HEK293T (cell line): ENCODE data around the gene FAM9B.

Experiments
- CTCF ChIA-PET: fragments of 350-600 bp; formaldehyde crosslinking; extraction: SDS; loops from one replicate; lab custom pipeline; 2021; ENCODE audit warnings: antibody characterized with exemption, inconsistent platforms; lab: Yijun Ruan, JAX
- POLR2A ChIA-PET: fragments of 350-600 bp; formaldehyde crosslinking; extraction: SDS; loops from one replicate; lab custom pipeline; 2020; ENCODE audit warnings: antibody characterized with exemption, inconsistent platforms; lab: Yijun Ruan, JAX
- DNase-seq: peaks from one replicate; pipeline ENCODE4 v3.0.0; 2012; ENCODE audit warnings: mixed read lengths; ENCODE audit errors: extremely low spot score
- ARNT ChIP-seq: fragments of 450-650 bp; IDR thresholded peaks from 2 replicates; pipeline ENCODE4 v1.6.1; 2017; ENCODE audit warnings: mild to moderate bottlenecking
- BHLHE40 ChIP-seq: fragments of 450-650 bp; IDR thresholded peaks from 2 replicates; pipeline ENCODE4 v1.6.1; 2016; ENCODE audit warnings: mild to moderate bottlenecking, moderate library complexity, borderline replicate concordance
- CTBP1 ChIP-seq: fragments of 450-650 bp; IDR thresholded peaks from 2 replicates; pipeline ENCODE4 v1.6.1; 2016; ENCODE audit warnings: borderline replicate concordance
- ELF4 ChIP-seq: fragments of 450-650 bp; IDR thresholded peaks from 2 replicates; pipeline ENCODE4 v1.6.1; 2017; ENCODE audit warnings: antibody characterized with exemption
- FOXA1 ChIP-seq: fragments of 450-650 bp; IDR thresholded peaks from 2 replicates; pipeline ENCODE4 v1.6.1; 2016; ENCODE audit warnings: mild to moderate bottlenecking
- FOXK2 ChIP-seq: fragments of 450-650 bp; IDR thresholded peaks from 2 replicates; pipeline ENCODE4 v1.6.1; 2016; ENCODE audit warnings: mild to moderate bottlenecking
- FOXM1 ChIP-seq: fragments of 450-650 bp; IDR thresholded peaks from 2 replicates; pipeline ENCODE4 v1.6.1; 2017; ENCODE audit warnings: mild to moderate bottlenecking, borderline replicate concordance
- HDGF ChIP-seq: fragments of 450-650 bp; IDR thresholded peaks from 2 replicates; pipeline ENCODE4 v1.6.1; 2017; ENCODE audit warnings: antibody characterized with exemption, borderline replicate concordance
- L3MBTL2 ChIP-seq: fragments of 450-650 bp; conservative IDR thresholded peaks from 2 replicates; pipeline ENCODE4 v1.6.1; 2016; ENCODE audit warnings: mild to moderate bottlenecking
- LEF1 ChIP-seq: fragments of 450-650 bp; IDR thresholded peaks from 2 replicates; pipeline ENCODE4 v1.6.1; 2017; ENCODE audit warnings: mild to moderate bottlenecking, borderline replicate concordance
- NFRKB ChIP-seq: fragments of 450-650 bp; IDR thresholded peaks from 2 replicates; pipeline ENCODE4 v1.6.1; 2016; ENCODE audit warnings: mild to moderate bottlenecking, moderate library complexity
- SP1 ChIP-seq: fragments of 450-650 bp; IDR thresholded peaks from 2 replicates; pipeline ENCODE4 v1.6.1; 2017
- SUZ12 ChIP-seq: fragments of 450-650 bp; IDR thresholded peaks from 2 replicates; pipeline ENCODE4 v1.6.1; 2016; ENCODE audit warnings: mild to moderate bottlenecking
- TARDBP ChIP-seq: fragments of 450-650 bp; IDR thresholded peaks from 2 replicates; pipeline ENCODE4 v1.6.1; 2016
- ZNF384 ChIP-seq: fragments of 450-650 bp; IDR thresholded peaks from 2 replicates; pipeline ENCODE4 v1.6.1; 2016
- TF ChIP-seq, protein P1 (sequence below): fragments of 450-650 bp; IDR thresholded peaks from 2 replicates; pipeline ENCODE4 v1.6.1; 2016

The FAM9B gene

DNA sequence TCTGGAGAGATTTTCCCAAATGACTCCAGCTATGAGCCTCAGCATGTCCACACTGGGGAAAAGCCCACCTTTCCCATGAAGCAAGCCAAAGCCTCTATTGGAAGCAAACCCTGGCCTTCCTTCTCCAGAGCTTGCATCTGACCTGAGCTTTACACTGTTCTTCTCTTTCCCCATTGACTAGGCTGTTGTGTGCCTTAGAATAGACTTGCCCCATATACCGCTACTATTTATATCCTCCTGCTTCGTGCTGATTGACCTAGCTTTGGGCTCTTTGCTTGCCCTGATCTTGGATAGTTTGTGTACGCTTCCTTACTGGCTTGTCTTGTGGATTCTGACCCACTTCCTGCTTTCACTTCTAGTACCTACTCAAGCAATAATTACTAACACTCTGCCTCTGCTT lies 30.9 kb downstream of the FAM9B start:
- CTCF ChIA-PET: no interaction called here
- DNase-seq: no peak
- POLR2A ChIA-PET: no interaction called here
- TF ChIP-seq SUZ12 (no peak), CTBP1 (no peak), LEF1 (no peak)

DNA sequence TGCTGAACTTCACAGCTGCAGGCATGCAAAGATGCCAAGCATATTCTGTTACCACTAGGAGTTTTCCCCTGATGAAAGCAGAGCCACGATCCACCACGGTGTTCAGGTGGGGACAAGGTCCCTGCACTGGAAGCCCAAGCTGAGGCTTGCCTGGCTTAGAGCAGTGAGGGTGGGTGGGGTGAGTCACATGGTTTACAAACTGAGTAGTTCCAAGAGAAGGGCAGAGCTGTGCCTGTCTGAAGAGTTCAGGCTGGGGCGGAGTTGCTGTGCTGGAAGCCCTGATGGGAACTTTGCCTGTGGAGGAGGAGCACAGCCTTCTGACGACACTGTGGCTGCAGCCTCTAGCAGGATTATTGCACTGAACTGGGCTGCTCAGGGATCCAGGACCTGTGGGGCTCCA lies 45.5 kb downstream of the FAM9B start:
- ChIA-PET POLR2A (no interaction called here), CTCF (no interaction called here)
- TF ChIP-seq ELF4 (no peak), CTBP1 (no peak), LEF1 (no peak), FOXK2 (no peak), SUZ12 (no peak), NFRKB (no peak), HDGF (no peak), TARDBP (no peak), FOXM1 (no peak), ZNF384 (no peak), L3MBTL2 (no peak), FOXA1 (no peak), BHLHE40 (no peak), ARNT (no peak), SP1 (no peak)
- TF ChIP-seq, protein P1, sequence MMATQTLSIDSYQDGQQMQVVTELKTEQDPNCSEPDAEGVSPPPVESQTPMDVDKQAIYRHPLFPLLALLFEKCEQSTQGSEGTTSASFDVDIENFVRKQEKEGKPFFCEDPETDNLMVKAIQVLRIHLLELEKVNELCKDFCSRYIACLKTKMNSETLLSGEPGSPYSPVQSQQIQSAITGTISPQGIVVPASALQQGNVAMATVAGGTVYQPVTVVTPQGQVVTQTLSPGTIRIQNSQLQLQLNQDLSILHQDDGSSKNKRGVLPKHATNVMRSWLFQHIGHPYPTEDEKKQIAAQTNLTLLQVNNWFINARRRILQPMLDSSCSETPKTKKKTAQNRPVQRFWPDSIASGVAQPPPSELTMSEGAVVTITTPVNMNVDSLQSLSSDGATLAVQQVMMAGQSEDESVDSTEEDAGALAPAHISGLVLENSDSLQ: no peak
- DNase-seq: no peak

DNA sequence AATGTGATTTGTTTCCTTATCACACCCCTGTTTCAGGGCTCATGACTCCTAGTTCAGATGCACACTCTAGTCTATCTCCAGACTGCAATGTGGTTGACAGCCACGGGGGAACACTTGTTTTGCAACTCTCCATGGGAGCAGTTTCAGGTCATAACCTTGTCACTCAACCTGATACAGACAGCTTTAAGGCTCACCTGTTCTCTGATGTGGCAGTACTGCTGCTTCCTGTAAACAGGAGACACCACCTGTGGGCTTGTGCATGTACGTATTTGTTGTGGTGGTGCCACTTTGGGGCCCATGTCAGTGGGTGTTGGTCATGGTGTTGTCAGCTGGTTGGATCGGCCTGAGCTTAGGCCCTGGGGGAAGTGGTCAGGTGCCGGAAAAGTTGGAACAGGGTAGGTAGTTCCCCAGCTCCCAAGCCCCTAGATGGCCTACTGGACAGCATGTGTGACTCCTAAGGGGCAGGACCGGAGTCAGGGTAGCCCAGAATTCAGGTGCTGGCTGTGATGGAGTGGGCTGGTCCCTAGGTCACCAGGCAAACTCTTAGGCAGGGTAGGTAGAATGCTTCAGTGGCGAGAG lies 46.2 kb downstream of the FAM9B start:
- ChIA-PET POLR2A (no interaction called here), CTCF (no interaction called here)
- DNase-seq: no peak
- TF ChIP-seq CTBP1: no peak
- TF ChIP-seq, protein P1: no peak
- TF ChIP-seq L3MBTL2: no peak
- TF ChIP-seq SUZ12: no peak
- no peak for TF ChIP-seq BHLHE40
- no peak for TF ChIP-seq NFRKB
- TF ChIP-seq ZNF384: no peak
- TF ChIP-seq FOXK2: no peak
- no peak for TF ChIP-seq FOXM1
- TF ChIP-seq ARNT: no peak
- no peak for TF ChIP-seq SP1
- no peak for TF ChIP-seq LEF1
- TF ChIP-seq FOXA1: no peak
- no peak for TF ChIP-seq HDGF
- no peak for TF ChIP-seq ELF4
- no peak for TF ChIP-seq TARDBP

DNA sequence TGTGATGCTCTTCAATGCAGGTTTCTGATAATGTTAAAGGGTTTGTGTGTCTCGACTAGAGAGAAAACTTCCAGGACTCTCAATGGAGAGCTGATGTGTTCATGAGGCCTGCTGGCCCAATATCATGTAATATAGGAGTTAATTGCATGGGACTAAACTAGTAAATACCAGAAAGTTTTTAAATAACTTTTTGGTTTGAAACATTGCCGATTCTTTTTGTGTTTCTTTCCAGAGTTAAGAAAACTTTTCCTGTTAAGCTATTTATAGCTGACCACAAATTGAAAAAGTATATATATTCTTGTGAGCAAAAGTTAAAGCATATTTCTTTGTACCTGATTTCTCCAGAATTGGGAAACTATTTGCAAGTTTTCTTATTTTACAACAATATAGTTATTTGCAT lies 49.7 kb downstream of the FAM9B start:
- POLR2A ChIA-PET: no interaction called here
- CTCF ChIA-PET: no interaction called here
- DNase-seq: no peak

DNA sequence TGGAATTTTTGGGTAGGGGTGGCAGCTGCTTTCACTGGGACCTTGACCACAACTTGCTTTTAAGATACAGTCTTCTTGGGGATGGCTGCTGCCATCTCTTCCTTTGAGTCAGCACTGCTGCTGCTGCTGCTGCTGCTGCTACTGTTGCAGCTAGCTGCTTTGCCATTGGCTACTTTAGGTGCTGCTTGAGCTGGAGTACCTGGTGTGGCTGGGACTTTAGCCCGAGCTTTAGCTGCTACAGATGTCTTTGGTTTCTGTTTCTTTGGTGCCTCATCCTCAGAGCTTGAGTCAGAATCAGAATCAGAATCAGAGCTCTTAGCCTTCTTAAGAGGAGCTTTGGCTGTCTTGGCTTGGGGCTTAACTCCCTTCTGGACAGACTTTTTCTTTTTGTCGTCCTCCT lies 52.2 kb downstream of the FAM9B start:
- ChIA-PET CTCF (no interaction called here), POLR2A (no interaction called here)
- no peak for DNase-seq
- no peak for TF ChIP-seq BHLHE40
- TF ChIP-seq ZNF384: no peak
- no peak for TF ChIP-seq FOXM1
- TF ChIP-seq ARNT: no peak
- no peak for TF ChIP-seq HDGF

More for the DNA sequence above, 49.7 kb downstream of the FAM9B start:
- TF ChIP-seq FOXK2: no peak
- TF ChIP-seq FOXA1: no peak
- no peak for TF ChIP-seq ARNT
- no peak for TF ChIP-seq CTBP1
- TF ChIP-seq HDGF: no peak
- no peak for TF ChIP-seq BHLHE40
- no peak for TF ChIP-seq FOXM1
- no peak for TF ChIP-seq ELF4
- TF ChIP-seq SP1: no peak
- TF ChIP-seq, protein P1: no peak

DNA sequence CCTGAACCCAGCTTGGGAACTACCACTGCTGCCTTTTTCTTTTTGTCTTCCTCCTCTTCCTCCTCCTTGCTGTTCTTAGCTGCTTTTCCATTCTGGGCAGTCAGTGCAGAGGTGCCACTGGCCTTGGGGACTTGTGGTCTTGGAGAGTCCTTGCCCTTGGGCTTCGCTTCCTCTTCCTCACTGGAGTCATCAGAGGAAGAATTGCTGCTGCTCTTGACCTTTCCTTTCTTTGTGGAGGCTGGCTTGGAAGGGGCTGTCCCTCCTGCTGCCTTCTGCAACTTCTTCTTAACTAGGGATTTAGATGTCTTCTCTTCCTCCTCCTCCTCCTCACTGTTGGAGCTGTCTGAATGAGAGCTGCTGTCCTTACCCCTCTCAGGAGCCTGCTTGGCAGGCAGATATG lies 53.2 kb downstream of the FAM9B start:
- ChIA-PET POLR2A (no interaction called here), CTCF (no interaction called here)

More for the DNA sequence above, 53.2 kb downstream of the FAM9B start:
- TF ChIP-seq FOXM1: no peak
- no peak for TF ChIP-seq ARNT
- no peak for TF ChIP-seq SP1
- no peak for TF ChIP-seq ZNF384
- TF ChIP-seq FOXA1: no peak
- TF ChIP-seq HDGF: no peak
- TF ChIP-seq, protein P1: no peak
- TF ChIP-seq BHLHE40: no peak
- TF ChIP-seq TARDBP: no peak
- TF ChIP-seq L3MBTL2: no peak
- no peak for TF ChIP-seq CTBP1
- no peak for TF ChIP-seq SUZ12
- TF ChIP-seq ELF4: no peak
- no peak for TF ChIP-seq LEF1
- TF ChIP-seq NFRKB: no peak
- TF ChIP-seq FOXK2: no peak
- no peak for DNase-seq
